HG02642 (cell line): ENCODE data around the gene RNF13.

ENCODE experiments used
- ATAC-seq: cut with Tn5 transposase; IDR thresholded peaks from one replicate; pipeline ENCODE4 v1.9.1; 2021; ENCODE audit warnings: mild to moderate bottlenecking; ENCODE audit not compliant: unreplicated experiment, poor library complexity

RNF13 gene, protein sequence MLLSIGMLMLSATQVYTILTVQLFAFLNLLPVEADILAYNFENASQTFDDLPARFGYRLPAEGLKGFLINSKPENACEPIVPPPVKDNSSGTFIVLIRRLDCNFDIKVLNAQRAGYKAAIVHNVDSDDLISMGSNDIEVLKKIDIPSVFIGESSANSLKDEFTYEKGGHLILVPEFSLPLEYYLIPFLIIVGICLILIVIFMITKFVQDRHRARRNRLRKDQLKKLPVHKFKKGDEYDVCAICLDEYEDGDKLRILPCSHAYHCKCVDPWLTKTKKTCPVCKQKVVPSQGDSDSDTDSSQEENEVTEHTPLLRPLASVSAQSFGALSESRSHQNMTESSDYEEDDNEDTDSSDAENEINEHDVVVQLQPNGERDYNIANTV

GRCh38 chr3:149812606-149813366 is at the start of gene RNF13:
Gene RNF13, plus strand, starts transcription at chr3:149813215. Its CDS starts 32,812 bp downstream, at chr3:149846027.
- ATAC-seq, result peak; percentile 96

DNA sequence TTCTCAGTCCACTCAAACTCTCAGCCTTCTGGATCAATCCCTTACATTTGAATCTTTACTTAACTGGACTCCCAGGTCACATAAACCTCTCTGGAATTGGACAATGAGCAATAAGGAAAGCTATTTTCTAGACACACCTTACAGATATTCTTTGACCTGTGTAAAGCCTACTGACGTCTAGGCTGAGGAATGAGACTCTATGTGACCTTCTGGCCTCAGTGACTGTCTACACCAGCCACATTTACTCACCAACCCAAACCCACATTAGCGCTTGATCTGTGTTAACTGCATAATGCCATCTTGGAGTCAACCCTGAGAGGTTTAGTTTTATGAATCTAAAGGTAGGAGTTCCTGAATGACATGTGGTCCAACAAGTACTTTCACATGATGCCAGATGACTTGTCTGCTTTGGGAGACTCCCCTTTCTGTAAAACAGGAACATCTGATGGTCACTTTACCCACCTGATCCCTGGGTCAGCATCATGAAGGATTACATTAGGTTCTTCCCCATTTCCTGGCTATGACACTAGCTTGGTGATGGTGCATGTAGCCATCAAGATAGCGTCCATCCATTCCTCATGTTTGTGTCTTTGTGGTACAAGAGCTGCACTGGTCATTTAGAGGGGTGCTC is 49.3 kb upstream of the RNF13 start:
- ATAC-seq, result no peak

DNA sequence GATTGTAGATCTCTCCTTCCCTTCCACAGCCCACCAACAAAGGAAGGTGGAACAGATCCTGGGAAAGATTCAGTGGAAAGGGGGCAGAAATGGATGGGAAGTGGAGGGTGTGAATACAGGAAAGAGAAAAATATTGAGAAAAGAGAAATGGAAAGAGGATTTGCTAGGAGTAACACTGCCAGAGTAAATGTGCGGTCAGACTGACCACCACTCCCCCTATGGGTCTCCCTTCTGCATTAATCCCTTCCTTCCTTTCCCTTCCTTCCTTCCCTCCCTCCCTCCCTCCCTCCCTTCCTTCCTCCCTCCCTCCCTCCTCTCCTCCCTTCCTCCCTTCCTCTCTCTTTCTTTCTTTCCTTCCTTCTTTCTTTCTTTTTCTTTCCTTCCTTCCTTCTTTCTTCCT is 48.7 kb upstream of the RNF13 start:
- no peak for ATAC-seq

DNA sequence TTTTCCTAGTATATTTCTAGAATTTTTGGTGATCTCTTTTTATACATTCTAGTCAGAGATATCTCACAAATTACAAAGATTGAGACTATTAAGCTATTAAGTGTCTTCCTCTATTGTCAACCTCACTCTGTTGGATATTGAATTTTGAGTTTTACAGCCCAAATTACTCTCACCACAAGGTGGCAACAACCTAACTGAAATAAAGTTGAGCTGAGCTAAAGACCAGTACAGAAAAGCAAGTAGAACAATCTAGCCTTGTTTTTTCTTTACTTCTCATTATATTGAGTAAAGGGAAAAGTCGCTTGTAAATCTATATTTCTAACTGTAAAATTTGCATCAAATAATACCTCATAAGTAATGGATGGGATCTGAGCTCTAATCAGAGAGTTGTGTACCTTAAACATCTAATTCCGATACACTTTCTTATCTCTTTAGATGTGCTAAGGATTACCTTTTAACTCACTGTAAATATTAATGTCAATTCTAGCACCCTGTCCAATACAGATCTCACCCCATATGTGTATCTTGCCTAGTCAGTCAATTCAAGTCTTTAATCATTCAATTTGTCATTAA is 47.2 kb upstream of the RNF13 start:
- no peak for ATAC-seq

DNA sequence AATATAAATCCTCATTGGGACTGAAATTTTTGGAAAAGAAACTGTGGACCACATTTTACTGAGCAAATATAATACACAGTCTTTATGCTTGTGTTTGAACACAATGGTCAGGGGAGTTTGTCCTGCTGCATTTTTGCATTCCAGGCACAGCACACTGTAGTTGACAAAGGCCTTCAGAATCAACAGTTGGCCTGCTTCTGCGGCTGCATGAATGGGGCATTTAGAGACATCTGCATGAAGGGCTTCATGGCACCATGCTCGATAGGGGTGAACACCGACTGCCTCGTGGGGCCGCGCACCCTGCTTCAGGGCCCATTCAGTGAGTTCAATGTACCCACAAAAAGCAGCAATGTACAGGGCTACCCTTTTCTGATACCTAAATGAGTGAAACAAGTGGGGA is 45.3 kb upstream of the RNF13 start:
- ATAC-seq, result no peak

DNA sequence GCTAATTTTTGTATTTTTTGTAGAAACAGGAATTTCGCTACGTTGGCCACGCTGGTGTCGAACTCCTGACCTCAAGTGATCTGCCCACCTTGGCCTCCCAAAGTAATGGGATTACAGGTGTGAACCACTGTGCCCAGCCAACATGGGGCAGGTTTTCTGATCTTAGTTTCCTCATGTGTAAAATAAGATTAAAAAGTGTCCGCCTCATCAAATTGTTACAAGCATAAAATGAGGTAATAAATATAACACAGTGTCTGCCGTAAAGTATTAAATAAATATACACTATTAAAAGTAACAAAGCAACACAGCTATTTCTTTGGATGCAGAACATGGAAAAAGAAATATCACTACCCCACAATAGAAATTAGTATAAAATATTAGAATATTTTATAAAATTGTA is 44.3 kb upstream of the RNF13 start:
- ATAC-seq, result no peak

DNA sequence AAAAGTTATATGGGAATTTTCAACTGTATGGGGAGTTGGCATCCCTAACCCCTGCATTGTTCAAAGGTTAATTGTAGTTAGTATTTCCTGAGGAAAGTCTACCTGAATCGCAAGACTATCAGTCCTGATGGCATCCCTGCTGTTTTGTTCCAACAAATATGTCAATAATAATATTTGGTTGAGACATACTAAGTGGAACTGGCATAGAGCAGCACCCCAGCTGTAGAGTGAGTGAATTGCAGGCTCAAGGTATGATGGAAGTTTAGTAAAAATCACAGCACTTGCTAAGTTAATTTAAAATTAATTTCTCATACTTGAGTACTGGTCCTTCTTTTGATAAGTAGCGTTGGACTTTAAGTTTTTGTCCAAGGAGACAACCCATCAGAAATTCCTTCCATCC is 42.8 kb upstream of the RNF13 start:
- no peak for ATAC-seq

DNA sequence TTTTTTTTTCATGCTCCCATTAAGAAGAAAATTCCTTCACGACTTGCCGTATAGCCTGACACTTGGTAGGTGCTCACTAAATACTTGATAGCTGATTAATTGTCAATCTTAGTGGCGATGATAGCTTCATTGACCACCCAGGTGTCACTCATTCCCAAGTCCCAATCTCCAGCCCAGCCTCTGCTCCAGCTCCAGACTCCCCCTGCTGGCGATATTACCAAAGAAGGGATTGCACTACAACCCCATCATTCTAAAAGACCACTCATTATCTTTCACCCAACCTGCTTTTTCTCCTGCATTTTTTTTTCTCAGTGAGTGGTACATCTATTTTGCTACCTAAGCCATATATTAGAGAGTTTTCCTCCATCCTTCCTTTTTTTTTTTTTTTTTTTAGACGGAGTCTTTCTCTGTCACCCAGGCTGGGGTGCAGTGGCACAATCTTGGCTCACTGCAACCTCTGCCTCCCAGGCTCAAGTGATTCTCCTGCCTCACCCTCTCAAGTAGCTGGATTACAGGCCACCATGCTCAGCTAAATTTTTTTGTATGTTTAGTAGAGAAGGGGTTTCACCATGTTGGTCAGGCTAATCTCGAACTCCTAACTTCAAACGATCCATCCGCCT is 41.3 kb upstream of the RNF13 start:
- ATAC-seq, result peak; percentile 74

- no peak for ATAC-seq
Observed at GRCh38 chr3:149772861-149773260, 40.2 kb upstream of the RNF13 start.

DNA sequence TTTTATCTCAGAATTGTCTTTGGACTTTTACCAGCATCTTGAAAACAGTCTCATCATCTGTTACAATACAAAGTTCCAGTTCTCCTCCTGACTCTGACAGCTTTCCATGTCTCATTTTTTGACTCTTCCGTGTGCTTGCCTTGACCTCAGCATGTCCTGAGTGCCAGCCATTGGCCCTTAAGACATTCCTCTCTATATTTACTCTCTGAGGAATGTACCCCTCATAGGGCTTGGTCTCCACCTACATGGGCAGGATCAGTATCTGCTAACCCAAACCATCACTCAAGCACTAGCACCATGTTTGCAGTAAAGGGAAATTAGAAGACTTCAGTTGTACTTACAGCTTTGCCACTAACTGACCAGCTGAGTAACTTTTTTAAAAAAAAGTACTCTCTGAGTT is 36.8 kb upstream of the RNF13 start:
- ATAC-seq, result no peak

DNA sequence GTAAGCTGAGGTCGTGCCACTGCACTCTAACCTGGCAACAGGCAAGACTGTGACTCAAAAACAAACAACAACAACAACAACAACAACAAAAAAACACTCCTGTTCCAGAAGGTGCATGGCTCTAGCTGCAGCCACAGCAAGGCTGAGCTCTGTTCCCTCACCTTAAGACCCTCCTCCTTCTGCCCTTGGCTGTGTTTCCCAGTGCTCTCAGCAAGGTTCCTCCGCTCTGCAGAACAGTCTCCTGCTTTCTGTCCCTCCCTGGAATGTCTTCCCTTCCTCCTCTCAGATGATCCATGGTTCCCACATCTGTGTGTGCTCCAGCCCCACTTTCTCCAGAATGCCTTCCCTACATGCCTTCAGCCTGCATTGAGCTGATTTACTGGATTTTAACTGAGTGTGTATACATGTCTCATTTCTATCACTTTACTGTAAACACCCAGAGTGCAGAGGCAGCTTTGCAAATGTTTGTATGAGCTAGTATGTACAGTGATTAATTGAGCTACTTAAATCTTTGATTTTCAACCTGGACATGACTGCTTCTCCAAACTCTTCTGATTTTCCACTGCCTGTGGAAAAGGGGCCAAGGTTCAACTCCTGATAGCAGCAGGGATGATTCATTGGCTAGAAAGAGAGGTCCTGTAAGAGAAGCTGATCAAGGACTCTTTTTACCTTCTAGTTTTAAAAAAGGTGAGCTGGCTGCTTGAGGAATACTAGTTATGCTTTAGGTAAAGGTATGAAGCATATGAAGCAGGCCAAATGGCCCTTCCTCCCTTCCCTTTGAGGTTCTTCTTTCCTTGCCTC is 35.4 kb upstream of the RNF13 start:
- ATAC-seq, result no peak

DNA sequence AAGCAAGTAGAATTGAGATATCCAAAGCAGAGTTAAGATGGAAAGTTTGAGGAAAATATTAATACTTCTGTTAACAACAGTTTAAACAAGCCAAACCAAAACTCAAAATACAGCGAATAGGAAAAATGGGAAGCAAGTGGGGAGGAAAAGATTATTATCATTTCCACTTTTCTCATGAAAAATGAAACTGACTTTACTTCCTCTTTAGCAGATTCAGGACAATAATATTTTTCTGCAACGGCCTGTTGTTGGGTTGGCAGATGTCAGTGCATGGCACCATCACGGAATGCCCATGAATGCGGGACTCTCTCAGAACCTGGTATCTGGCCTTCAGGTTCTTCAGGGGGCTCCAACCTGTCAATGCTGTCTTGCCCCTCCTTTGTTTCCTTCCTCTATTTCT is 31.8 kb upstream of the RNF13 start:
- no peak for ATAC-seq

DNA sequence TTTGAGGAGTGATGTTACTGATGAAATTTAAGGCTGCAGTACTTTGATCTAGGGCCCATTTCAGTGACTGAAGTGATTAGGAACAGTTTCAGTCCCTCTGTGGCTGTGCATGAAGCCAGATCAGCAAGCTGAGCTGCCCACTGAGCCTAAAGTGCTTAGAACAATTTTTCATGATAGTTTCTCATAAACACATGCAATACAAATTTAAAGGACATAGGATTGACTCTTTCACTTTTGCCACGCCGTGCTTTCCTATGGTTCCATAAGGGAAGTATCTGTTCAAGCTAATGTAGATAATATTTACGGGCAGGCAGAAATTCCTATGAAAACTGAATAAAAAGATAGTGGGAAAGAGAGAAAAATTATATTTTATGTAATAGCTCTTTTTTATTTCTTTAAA is 31.3 kb upstream of the RNF13 start:
- no peak for ATAC-seq

DNA sequence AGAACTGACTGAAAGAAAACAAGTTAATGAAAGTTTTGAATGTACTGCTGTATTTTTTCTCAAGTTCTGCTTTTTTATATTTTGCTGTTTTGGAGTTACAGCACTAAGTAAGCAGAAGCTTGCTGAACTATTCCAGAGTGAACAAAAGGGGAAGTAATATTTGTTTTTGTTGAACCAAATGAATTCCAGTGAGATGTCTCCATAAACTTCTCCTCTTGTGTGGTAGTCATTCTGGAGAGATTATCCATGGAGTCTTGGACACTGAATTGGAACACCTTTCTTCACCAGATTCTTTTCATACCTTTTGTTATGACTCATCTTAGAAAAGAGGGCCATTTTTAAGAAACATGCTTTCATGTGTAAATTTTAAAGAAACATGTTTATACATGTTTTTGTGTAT is 29.4 kb upstream of the RNF13 start:
- no peak for ATAC-seq

- ATAC-seq, result no peak
Observed at GRCh38 chr3:149784064-149784704, 28.8 kb upstream of the RNF13 start.

DNA sequence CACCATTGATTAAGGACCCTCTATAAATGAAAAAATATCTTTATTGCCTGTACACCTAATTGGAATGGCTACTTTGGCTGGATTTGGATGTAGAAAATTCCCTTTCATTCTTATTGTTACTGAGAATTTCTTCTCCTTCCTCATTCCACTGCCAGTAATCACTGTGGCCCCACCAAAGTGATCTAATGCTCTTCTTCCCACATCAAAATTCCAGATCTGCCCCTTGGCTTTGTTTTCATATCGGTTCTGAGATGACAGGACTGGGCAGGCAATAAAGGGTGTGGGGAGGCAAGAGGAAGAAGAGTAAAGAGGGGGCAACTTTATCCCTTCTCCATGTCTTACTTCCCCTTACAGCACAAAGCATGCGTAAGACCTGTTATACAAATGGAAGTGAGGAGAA is 22.7 kb upstream of the RNF13 start:
- ATAC-seq, result no peak

DNA sequence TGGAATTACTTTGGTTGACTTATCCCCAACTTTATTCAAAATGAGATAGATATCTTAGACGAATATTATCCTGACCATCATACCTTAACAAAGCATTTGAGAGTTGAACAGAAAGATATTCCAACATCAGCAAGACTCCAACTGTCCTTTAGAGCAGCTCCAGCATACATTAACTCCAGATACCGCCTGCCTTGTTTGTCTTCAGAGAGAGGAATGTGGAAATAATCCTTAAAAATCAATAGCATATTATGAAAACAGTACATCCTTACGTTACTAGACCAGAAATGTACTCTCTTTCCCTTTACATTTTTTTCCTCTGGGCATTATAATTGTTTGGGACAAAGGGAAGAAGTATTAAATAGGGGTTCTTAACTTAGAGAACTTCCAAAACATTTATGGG is 22.3 kb upstream of the RNF13 start:
- no peak for ATAC-seq

GRCh38 chr3:149792452-149793270 is 20.4 kb upstream of the RNF13 start, which contains the start of gene ANKUB1:
Gene ANKUB1, minus strand, starts transcription at chr3:149792554. Its CDS starts 188 bp downstream, at chr3:149792366.
- no peak for ATAC-seq
